ENCODE data around the gene TRAP1.

- TF ChIP-seq POLR2A (IDR thresholded peaks at IDR 0.05) = no peak
- TF ChIP-seq CTCF (IDR thresholded peaks at IDR 0.05) = no peak
Measured at GRCh38 chr16:3641801-3642396, 75.4 kb downstream of the TRAP1 start.

All from gastroesophageal sphincter (tissue), 3 donors.